Activated CD4-positive, alpha-beta T cell treated with anti-CD3 and anti-CD28 coated beads for 24 hours (primary cell): ENCODE data around the gene TBC1D3I.
"Not testable (repeated sequence)": the region's sequence is repeated elsewhere in the genome, so short reads cannot be mapped to it uniquely, and the experiment has no call there.

Experiments
- DNase-seq, 2 donors: peaks; one replicate each; pipeline ENCODE4 v3.0.0-alpha.2; 2020; ENCODE audit warnings: low read depth in 2 of 2

Gene TBC1D3I

GRCh38 chr17:36206486-36206821 lies 57.9 kb downstream of the TBC1D3I start:
- DNase-seq: not testable (repeated sequence)

GRCh38 chr17:36205637-36206485 lies 58.5 kb downstream of the TBC1D3I start:
- DNase-seq: no peak

- DNase-seq: no peak
Measured at GRCh38 chr17:36204724-36205500, 59.5 kb downstream of the TBC1D3I start.
